Mammary epithelial cell (primary cell): ENCODE data around the gene ZNF599.

Experiments
- CTCF ChIP-seq, 2 donors: IDR thresholded peaks in 1 of 2; conservative IDR thresholded peaks in 1 of 2; 2 replicates each; pipeline ENCODE4 v1.5.1; 2011 to 2012; ENCODE audit warnings: inconsistent platforms in 2 of 2, low read length in 2 of 2, mild to moderate bottlenecking in 2 of 2, control low read depth in 1 of 2, low read depth in 1 of 2; ENCODE audit not compliant: insufficient read depth in 1 of 2; ENCODE audit errors: extremely low read depth in 1 of 2
- EZH2 ChIP-seq: IDR thresholded peaks from 2 replicates; pipeline ENCODE4 v1.6.1; 2012; ENCODE audit warnings: low read length, inconsistent platforms, borderline replicate concordance

- no peak for TF ChIP-seq CTCF (conservative IDR thresholded peaks at IDR 0.05 in 1 of 2, IDR thresholded peaks at IDR 0.05 in 1 of 2; ENCODE audit: extremely low read depth in 1 of 2, insufficient read depth in 1 of 2, low read depth in 1 of 2, low read length in 2 of 2)
- no peak for TF ChIP-seq EZH2
Measured at GRCh38 chr19:34744896-34745690, 27.9 kb downstream of the ZNF599 start.
